HuH-7.5 (cell line): Measurements from ENCODE around the gene TNFSF4.
"Not testable (repeated sequence)": the region's sequence is repeated elsewhere in the genome, so short reads cannot be mapped to it uniquely, and the experiment has no call there.

Experiments used
- DNase-seq: peaks from one replicate; pipeline ENCODE4 v3.0.0; 2011; ENCODE audit warnings: low spot score

TNFSF4 gene

DNA sequence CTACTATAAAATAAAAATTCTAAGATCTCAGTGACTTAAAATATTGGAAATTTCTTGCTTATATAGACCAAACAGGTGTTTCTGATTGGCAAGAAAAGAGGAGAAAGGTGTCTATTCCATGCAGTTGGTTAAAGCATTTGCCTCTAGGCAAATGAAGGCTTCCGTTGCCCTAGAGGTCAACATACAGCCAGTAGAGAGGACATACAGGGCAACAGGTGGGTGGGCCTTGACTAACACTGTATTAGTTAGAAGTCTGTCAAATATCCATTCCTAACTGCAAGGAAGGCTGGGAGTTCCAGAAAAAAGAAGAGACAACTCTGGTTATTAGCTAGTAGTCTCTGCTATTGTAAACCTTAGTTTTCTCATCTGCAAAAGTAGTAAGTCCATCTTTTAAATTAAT lies 43.0 kb downstream of the TNFSF4 start:
- DNase-seq = no peak

DNA sequence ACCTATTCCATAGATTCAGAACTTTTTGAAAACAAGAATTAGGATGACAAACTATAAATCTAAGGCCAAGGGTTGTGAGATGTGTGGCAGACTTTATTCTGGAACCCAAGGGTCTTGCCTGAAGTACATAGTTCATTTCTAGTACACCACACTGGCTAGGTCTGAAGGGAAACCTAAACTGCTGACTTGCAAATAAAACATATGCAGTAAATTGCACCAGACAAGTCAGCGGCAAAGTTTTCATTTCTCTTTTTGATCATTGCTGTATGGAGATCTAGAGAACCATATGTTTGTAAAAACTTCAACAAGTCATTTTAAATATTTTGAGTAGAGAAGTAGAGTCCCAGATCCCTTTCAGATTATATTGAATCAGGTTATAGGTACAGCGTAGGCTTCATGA lies 43.9 kb downstream of the TNFSF4 start:
- no peak for DNase-seq

DNA sequence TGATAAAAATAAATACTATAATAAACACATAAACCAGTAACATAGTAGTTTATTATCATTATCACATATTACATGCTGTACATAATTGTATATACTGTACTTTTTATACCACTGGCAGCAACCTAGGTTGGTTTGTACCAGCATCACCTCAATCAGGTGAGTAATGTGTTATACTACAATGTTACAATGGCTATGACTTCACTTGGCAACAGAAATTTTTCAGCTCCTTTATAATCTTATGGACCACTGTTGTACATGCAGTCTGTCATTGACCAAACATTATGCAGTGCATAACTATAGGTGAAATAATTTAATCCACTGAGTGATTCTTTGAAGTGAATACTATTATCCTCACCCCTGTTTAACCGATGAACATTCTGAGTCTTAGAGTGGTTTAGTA lies 44.5 kb downstream of the TNFSF4 start:
- DNase-seq = no peak

DNA sequence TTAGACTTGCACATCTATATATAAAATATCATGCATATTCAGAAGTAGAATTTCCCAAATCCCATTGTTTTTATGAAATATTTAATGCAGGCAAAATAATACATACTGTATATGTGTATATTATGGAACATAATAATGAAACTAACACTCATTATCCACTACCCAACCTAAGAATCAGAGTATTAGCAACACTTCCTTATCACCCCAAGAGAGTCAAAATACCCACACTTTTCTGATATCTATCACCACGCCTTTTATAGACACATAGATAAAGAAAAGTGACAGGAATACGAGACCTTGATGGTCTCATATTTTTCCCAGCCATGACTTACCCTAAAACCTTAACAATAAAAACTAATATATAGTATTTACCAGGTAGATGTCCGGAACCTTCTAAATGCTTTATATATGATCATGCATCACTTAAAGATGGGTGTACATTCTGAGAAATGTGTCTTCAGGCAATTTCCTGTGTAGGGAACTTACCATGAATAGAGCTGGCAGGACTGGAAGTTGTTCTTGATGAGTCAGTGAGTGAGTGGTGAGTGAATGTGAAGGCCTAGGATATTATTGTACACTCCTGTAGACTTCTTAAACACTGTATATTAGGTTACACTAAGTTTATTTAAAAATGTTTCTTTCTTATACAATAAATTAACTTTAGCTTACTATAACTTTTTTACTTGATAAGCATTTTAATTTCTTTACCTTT lies 45.5 kb downstream of the TNFSF4 start:
- no peak for DNase-seq

DNA sequence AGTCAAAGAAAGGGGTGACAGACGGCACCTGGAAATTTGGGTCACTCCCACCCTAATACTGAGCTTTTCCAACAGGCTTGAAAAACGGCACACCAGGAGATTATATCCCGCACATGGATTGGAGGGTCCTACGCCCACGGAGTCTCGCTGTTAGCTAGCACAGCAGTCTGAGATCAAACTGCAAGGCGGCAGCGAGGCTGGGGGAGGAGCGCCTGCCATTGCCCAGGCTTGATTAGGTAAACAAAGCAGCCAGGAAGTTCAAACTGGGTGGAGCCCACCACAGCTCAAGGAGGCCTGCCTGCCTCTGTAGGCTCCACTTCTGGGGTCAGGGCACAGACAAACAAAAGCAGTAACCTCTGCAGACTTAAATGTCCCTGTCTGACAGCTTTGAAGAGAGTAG lies 53.2 kb downstream of the TNFSF4 start:
- not testable (repeated sequence) for DNase-seq

DNA sequence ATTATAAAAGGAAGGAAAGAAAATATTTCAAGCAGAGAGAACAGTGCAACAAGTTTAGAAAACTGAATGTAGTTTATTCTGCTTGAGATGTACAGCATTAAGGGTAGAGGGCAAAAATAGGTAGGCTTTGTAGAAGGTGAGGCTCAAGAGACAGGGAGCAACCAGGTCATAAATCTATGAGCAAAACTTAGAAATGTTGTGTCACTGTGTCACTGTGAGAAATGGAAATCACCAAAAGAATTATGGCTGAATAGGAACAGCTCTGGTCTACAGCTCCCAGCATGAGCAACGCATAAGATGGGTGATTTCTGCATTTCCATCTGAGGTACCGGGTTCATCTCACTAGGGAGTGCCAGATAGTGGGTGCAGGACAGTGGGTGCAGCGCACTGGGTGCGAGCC lies 53.6 kb downstream of the TNFSF4 start:
- no peak for DNase-seq

DNA sequence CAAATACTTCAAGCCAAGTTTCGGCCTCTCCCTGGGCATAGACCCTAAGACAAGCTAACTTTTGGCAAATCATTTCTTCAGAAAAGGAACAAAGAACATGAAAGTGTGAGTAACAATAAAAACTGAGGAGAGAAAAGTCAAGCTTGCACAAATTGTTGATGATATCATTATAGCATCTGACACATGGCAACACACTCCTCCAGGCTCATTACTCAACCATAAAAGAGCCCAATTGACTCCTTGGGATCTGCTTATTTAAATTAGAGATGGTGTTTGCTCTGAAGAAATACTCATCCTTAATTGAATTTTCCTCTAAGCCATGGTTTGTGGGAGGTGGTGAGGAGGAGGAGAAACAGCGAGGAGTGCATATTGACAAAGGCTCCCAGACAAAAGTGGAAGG lies 54.5 kb downstream of the TNFSF4 start:
- DNase-seq = no peak

DNA sequence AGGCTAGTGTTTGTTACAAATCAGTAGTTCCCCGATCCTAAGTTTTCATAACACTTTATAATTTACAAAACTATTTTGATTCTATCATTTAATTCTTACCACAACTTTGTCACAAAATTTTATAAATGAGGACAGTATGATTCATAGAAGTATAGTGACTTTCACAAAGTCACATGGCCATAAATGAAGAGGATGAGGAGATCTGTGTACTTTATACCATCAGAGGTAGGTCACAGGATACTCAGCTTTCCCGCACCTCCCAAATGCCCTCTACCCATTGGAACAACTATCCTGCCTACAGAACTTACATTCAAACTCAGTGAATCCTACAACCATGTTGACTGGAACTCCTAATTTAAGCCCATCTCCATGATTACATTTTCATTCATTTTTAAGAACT lies 56.3 kb downstream of the TNFSF4 start:
- DNase-seq = no peak

DNA sequence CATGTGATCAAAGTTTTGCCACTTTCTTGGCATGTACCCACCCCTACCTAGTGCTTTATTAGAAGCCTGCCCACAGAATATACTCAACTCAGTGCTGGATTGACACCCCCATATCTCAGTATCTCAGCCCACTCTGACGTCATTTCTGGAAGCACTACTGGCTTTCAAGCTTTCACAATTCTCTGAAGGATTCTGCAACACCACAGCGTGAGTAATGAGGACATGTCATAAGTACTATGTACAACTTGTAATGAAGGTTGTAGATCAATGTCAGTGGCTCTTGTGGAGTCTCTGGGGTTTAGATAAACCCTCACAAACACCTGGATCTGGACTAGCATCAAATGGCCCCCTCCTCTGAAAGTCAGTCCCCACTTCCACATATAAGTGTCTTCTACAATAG lies 57.2 kb downstream of the TNFSF4 start:
- DNase-seq = no peak

DNA sequence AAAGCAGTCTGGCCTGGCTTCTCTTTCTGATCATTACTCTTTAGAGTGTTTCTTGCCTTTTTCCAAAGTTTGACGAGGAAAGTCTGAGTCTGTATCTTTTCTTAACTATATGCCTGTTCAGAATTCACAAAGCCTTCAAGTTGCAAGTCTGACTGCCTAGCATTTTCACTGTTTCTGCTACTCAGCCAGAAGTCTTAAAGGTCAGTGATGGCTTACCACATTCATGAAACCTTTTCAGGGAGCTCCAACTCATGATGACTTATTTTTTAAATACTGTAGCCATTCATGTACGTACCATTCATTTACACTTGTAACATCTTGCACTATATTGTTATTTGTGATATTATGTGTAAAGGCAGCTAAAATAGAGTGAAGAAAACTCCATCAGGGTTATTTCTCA lies 58.2 kb downstream of the TNFSF4 start:
- DNase-seq = no peak

DNA sequence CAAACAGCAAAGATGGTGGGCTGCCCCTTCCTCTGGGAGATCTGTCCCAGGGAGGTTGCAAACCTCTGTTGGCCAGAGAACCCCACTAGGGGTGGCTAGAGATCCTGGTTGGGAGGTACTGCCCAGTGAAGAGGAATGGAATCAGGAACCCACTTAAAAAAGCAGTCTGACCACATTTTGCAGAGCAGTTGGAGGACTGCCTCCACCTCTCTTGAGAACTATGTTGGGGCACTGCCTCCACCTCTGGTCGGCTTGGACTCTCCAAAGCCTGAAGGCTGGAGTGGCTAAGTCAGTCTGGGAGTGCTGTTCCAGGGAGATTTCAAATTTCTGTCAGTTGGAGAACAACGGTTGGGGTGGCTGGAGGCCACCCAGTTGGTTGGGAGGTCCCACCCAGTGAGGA lies 58.6 kb downstream of the TNFSF4 start:
- no peak for DNase-seq

DNA sequence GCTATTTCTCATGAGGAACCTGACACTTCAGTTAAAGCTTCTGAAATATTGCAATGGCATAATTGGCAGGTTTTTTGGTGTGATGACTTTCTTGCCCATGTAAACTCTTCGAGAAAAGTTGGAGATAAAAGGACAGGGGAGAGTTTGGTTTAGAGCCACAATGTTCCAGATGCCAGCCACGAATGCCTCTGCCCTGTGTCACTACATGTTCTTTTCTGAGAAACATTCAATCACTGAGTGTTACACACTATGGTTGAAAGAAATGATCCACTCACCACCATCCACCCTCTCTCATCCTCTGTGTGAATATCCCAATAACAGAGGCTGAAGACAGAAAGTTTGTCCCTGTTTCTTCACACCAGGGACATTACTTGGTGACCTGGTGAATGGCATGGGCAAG lies 66.4 kb downstream of the TNFSF4 start:
- no peak for DNase-seq

DNA sequence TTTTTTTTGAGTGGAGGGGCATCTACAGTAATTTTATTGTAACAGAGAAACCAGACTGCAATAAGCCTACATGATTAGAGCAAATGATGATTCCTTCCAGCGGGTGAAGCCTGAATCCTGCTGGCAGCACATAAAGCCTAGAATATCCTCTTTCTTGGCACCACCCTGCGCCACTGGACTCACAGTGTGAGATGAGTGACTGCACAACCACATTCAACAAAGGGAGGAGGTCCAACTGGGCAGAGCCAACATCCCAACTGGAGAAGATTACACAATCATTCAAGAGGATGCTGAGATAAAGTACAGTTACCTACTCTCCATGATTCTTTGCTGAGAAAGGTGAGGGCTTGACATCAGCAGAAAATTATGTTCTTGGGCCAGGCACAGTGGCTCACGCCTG lies 67.4 kb downstream of the TNFSF4 start:
- DNase-seq = no peak

DNA sequence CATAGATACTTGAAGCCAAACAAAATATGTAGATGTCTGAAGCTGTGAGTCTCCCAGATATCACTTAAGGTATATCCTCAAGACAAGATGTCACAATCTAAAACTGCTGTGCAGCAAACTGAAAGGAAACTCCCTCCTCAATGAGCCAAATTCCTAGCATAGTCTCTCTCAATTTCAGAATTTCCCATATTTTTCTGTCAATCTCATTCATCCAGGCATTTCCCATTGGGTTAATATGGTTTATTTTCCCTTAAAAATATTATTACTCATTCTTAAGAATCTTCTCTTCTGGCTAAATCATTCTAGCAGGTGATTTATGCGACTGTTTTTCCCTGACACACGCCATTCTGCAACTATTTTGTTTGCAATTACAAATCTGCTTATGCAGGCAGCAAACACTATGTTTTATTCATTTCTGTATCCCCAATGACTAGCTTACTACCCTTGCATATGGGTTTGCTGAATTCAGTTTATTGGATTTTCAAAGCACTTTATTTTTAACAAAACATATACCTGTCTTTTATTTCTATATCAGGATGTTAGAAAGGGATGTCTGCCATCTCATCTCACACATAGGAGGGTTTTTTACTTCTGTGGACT lies 69.9 kb downstream of the TNFSF4 start:
- no peak for DNase-seq

DNA sequence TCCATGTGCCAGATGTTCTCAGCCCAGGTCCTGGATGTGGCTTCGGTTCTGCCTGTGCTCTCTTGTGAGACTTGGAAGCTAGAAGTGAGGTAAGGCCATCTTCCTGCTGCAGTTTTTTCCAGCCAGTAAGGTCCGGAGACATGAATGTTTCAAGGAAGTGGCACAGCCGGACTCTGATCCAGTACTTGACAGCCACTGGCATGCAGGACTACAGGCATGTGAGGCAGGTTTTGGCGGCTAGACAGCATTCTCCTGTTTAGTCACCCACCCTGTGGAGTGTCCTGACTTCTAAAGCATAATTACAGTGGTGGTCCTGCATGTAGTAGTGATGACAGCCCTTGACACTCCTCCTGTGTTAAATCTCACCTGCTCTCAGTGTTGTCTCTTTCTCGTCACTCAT lies 72.3 kb downstream of the TNFSF4 start:
- DNase-seq = no peak

DNA sequence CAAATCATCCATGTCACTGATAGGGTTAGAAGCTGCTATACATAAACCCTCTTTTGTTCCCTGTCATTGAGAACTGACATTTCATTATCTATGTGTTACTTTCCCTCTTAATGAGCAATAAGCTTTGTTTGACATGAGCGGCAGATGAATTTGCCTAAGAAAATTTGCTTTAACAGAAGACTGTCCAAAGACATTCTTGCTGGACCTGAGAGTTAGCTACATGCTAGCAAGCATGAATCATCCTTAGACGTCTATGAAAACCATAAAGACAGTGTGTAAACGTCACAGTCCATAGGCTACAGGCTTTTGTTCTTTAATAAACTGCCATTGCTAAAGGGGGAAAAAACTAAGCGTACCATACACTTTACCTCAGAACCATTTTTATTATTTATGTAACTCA lies 73.1 kb downstream of the TNFSF4 start:
- DNase-seq = no peak
